ENCODE data around the gene RPS10.
A peak's percentile ranks its signal among the peaks of the same experiment; 100 is the strongest.
"Not testable (repeated sequence)": the region's sequence is repeated elsewhere in the genome, so short reads cannot be mapped to it uniquely, and the experiment has no call there.

The RPS10 gene

DNA sequence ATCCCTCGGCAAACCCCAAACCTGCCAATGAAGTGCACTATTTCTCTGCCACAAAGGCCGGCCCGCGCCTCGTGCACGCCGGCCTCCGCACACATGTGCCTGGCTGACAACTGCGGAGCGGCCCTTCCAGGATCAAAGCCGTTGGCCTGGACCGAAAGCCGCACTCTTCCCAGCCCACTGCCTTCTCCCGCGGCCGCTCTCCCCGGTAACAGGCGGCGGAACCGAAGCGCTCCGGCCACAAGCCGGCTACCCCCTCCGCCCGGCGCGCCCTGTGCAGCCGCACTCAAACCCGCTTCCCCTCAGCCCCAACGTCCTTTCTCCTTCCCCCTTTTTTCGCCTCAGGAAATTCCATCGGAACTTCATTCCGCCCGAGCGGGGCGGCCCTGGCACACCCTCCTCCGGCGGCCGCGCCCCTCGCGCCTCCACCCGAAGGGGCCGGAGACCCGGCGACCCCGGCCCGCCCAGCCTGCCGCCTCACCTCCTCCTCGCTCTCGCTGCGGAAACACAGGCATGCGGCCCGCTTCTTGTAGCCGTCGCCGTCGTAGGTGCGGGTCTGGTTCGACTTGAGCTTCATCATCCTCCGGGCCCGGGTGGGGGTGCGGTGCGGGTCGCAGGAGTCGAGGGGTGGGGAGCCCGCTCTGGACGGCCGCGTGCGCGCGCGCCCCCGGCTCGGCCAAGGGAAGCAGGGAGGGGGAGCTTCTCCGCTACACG is 33.9 kb downstream of the RPS10 start:
- peak; percentile 64 for DNase-seq

DNA sequence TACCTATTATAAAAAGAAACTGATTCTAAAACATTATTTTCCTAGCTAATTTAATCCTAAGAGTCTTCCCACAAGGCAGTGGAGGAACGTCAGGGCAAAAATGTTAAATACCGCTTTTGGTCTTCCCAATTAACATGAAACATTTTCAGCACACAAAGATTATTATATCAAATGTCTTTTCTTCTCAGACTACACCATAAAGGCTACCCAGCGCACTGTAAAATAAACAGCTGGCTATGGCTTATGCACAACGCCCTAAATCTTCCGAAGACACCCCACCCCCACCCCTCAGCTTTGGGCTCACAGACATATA is 34.4 kb downstream of the RPS10 start:
- DNase-seq = no peak

DNA sequence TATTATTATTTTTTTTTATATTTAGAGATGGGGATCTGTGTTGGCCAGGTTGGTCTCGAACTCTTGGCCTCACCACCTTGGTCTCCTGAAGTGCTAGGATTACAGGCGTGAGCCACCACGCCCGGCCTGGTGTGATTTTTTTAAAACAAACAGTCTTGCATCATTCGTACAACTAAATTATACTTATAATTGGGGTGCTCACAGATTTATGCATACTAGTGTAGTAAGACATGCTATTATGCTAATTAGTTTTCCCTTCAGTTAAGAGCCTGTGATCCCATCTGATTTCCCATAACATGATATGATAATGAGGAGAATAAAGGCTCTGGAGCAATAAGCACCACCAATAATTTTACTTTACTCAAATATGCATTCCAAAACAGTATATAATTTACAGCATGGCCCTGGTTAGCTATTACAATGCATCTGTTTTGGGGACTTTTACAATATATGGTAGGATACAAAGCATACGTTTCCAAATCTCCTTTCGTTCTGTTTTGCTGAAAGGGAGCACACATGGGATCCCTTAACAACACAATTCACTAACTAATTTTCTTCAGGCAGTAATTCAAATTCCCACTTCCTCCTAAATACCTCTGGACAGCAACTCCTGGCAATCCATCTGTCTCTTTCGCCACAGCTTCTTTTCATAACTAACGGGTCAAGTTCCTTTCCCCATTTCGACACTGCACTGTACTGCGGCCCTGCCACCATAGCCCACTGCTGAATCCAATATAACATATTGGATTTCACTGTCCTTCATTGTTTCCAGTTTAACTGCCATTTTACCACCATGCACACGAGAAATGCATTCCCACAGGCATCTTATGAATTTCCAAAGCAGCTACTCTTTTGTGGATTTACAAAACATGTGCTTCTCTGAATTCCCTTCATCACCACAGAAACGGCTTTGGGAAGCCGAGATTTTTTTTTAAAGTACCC is 35.1 kb downstream of the RPS10 start:
- DNase-seq = no peak

DNA sequence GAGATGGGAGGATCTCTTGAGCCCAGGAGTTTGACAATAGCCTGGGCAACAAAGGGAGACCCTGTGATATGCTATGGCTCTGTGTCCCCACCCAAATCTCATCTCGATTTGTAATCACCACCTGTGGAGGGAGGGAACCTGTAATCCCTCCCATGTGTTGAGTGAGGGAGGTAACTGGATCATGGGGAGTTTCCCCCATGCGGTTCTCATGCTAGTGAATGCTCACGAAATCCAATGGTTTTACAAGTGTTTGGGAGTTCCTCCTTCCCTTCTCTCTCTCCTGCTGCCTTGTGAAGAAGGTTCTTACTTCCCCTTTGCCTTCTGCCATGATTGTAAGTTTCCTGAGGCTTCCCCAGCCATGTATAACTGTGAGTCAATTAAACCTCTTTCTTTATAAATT is 36.8 kb downstream of the RPS10 start:
- DNase-seq = no peak

DNA sequence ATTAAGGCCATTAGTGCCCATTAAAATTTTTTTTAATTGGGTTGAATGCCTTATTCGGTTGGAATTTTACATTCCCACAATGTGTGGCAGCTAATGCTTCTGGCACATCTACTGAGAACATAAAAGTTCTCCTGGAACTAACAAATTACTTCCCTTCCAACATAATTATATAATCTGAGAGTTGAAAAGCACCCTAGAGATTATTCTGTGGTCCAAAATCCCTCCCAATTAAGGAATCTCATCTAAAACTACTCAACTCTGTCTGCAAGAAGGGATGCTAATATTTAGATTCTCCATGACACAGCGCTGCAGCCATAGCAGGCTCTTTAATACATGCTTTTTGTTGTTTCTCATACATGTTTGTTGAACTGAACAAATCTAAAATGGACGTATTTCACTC is 37.4 kb downstream of the RPS10 start:
- DNase-seq = no peak

DNA sequence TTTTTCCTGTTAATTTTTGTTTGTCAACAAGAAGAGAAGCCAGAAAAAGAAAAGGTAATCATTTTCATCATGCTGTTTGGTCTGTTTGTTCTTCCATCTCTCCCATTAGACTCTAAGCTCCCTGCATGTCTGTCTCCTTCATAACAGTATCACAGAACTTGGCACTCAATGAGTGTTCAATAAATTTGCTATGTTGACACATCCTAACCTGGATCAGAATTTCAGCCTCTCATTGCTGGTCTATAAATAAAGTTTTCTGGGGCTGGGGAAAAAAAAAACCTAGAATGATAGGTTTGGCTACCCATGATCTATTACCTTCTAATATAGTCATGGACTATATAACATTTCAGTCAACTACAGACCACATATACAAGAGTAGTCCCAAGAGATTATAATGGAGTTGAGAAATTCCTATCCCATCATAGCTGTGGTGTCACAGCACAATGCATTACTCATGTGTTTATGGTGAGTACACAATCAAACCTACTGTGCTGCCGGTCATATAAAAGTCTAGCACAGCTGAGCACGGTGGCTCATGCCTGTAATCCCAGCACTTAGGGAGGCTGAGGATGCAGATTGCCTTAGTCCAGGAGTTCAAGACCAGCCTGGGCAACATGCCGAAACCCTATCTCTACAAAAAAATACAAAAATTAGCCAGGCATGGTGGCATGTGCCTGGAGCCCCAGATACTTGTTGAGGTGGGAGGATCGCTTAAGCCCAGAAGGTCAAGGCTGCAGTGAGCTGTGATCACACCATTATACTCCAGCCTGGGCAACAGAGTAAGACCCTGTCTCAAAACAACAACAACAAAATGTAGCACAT is 39.3 kb downstream of the RPS10 start:
- DNase-seq = no peak

DNA sequence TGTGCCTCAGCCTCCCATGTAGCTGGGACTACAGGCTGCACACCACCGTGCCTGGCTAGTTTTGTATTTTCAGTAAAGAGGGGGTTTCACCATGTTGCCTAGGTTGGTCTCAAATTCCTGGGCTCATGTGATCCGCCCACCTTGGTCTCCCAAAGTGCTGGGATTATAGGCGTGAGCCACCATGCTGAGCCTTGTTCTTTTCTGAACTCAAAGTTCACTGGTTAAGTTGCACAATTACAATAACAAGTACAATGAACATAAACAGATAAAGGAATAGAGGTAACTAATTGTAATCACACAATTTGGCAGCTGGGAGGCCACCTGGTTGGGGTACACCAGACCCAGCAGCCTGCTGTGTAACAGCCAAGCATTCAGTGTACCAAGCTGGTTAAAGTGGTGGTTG is 40.1 kb downstream of the RPS10 start:
- DNase-seq = no peak

DNA sequence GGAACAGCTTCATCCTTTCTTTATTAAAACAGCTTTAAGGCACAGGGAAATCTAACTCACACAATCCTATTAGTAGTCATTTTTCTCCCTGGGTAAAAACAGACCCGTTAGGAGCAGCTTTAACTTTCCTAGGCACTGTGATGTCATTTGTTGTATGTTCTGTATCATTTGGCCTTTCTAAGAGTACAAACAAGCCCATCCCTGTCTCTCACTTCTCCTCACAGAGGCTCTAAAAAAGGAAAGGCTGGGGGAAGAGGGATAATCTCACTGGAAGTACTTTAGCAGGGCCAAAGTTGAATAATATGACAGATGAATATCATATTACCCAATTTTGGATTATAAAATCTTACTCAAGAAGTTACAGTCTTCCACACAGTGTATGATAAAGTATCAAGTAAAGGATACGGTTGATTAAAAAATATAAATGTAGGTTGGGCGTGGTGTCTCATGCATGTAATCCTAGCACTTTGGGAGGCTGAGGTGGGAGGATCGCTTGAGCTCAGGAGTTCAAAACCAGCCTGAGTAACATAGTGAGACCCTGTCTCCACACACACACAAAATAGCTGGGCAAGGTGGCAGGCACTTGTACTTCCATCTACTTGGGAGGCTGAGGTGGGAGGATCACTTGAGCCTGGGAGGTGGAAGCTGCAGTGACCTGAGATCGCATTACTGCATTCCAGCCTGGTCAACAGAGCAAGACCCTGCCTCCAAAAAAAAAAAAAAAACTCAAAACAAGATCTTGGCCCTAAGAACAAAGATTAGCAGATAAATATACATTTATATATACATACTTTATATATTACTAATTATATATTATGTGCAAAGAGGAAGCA is 41.3 kb downstream of the RPS10 start:
- no peak for DNase-seq

DNA sequence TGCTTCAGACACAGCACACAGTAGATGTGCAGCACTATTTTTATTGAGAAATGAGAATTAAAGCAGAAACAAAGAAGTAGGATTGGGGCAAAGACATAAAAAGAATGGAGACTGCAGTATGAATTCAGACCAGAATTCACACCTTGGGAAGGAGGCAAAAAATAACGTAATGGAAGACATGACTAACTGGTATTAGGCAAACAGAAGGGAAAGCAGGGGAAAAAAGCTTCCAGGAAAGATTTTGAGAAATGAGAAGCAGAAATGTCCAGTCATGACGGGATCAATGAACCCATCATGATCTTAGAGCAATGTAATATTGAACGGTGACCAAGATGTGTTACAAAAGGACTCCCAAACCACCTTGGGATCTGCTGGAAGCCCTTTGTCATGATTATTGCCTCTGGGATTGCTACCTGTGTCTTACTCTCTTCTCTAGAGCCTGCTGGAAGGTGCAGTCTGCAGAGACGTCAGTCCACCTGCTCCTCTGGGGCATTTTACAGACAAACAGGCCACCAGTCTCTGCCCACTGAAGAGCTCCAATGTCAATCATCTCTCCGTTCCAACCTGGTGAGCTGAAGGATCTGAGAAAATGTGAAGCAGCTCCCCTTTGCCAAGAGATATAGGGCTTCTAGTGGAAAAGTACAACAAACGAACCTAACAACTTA is 42.1 kb downstream of the RPS10 start:
- DNase-seq = no peak

DNA sequence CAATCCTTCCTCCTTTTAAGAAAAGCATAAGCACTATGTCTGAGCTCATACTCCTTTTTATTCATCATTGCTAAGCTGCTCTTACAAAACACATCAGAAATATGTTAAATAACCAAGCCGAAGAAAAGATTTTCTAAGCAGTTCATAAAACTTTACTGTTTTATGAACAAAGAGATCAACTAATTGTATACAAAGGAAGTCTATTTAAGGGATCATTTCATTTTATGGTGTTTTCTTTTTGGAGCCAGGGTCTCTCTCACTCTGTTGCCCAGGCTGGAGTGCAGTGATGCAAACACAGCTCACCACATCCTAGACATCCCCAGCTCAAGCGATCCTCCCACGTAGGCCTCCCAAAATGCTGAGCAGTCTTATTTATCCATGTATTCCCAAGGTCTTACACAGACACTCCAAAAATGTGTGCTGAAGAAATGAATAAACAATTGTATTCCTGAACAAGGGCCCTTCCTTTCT is 42.7 kb downstream of the RPS10 start:
- DNase-seq = no peak

DNA sequence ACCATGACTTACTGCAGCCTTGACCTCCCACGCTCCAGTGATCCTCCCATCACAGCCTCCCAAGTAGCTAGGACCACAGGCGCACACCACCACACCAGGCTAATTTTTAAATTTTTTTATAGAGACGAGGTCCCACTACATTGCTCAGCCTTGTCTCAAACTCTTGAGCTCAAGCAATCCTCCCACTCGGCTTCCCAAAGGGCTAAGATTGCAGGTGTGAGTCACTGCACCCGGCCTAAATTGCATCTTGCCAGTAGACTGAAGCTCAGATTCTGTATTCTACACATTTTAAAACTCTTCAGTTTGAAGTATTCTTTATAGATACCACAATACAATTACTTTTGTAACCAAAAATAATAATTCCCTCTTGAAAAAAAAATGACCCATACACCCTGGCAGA is 44.8 kb downstream of the RPS10 start:
- no peak for DNase-seq

DNA sequence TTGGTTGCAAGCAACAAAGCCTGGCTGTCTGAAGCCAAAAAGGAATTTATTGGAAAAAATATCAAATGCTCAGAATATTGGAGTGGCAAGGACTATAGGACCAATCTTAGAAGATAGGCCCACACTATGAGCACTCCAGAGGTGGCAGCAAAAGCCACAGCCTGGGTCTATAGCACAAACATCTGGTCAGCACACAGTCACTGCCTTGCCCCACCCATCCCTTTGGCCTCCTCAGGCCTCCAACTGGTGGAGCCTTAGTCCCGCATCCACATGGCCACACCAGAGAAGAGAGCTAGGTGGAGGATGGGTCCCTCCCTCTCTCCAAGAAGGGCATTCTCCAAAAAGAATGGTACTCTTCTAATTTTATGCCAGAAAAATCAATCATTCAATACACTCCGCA is 47.4 kb downstream of the RPS10 start:
- DNase-seq = no peak

DNA sequence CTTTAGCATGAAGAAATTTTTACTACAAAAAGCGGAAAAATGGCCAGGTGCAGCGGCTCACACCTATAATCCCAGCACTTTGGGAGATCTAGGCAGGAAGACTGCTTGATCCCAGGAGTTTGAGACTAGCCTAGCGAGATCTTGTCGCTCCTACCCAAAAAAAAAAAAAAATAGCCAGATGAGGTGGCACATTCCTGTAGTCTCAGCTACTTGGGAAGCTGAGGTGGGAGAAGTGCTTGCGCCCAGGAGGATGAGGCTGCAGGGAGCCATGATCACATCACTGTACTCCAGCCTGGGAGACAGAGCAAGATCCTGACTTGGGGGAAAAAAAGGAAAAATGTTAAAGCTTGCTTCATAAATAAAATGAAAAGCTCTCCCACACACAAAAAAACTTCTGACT is 47.9 kb downstream of the RPS10 start:
- DNase-seq = no peak

DNA sequence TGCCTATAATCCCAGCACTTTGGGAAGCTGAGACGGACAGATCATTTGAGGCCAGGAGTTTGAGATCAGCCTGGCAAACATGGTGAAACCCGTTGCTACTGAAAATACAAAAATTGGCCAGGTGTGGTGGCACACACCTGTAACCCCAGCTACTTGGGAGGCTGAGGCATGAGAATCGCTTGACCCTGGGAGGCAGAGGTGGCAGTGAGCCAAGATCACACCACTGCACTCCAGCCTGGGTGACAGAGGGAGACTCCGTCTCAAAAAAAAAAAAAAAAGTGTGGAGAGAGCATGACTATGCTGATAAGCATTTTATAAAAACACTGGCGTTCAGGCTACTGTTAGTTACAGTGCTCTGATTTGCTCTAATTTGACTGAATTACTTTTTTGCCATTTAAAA is 48.3 kb downstream of the RPS10 start:
- DNase-seq = not testable (repeated sequence)

DNA sequence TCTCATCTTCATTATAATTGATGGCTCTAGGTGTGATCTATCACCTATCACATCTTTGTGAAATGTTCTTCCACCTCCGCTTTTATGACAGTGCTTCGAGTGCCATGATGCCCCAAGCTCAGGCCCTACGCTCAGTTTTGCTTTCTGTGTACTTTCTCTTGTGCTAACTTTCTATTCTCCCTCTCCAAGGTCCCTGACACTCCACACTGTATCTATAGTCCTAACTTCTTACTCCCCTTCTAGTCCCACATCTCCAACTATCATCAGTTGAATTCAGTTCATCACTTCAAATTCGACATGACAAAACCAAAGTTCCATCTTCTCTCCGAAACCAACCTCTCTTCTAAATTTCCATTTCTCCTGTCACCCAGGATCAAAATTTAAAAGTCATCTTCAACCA is 50.0 kb downstream of the RPS10 start:
- DNase-seq = no peak

DNA sequence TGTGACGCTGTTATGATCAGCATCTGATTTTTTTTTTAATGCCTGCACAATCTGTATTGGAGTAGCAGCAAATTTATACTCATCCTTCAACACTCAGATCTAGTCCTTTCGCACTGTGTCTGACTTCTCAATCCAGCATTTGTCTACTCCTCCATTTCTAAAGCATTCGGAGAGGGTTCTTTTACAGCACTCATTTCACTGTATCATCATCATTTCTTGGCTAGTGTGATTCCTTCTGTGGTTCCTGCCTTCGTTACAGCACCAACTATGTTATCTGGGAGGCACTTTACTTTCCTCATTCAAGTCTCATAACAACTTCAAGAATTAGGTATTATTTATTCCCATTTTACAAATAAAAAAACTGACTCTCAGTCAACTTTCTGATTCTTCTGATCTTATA is 51.4 kb downstream of the RPS10 start:
- DNase-seq = no peak

DNA sequence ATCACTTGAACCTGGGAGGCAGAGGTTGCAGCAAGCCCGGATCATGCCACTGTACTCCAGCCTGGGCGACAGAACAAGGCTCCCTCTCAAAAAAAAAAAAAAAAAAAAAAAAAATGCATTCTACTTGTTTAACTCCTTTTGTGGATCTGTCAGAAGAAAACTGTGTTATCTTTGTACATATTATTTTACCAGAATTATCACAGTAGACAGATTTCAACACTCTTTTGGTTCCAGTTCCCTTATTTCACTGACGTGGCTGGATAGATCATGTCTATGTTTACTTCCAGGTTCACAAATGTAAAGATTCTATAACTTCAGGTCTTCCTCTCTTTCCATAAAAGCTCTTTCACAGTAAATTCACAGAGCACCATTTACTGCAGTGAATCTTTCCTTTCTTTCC is 51.8 kb downstream of the RPS10 start:
- DNase-seq = no peak

DNA sequence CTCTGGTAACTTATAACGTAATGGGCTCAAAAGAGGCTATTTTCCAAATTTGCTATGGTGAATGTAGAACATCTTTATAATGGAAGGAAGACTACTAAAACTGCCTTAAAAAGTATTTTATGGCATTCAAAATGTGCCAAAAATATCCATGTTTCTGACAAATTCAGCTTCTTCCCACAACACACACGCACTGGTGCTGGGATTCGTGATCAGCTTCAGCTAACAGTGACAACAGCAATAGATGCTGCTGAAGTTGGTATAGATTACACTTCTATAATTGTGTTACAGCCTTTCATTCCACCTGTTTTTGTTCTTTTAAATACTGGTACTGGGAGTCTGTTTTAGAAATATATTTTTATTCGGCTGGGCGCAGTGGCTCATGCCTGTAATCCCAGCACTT is 52.4 kb downstream of the RPS10 start:
- DNase-seq = no peak

DNA sequence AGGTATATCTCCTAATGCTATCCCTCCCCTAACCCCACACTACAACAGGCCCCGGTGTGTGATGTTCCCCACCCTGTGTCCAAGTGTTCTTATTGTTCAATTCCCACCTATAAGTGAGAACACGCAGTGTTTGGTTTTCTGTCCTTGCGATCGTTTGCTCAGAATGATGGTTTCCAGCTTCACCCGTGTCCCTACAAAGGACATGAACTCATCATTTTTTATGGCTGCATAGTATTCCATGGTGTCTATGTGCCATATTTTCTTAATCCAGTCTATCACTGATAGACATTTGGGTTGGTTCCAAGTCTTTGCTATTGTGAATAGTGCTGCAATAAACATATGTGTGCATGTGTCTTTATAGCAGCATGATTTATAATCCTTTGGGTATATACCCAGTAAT is 54.0 kb downstream of the RPS10 start:
- DNase-seq = not testable (repeated sequence)

DNA sequence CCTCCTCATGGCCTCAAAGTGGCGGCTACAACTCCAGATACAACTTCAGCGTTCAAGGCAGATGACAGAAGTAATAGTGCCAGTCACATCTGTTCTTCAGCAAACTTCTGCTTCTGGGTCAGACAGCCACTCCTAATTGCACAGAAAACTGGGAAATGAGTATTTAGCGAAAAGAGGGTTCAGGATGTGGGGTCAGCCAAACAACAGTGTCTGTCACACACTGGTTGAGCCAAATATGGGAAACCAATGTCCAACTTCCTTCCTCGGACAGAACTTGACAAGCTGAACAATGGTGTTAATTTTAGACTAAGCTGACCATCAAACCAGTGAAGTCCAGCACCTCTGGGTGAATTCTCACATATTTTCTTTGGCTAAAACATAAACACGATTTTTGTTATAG is 55.5 kb downstream of the RPS10 start:
- DNase-seq = no peak

DNA sequence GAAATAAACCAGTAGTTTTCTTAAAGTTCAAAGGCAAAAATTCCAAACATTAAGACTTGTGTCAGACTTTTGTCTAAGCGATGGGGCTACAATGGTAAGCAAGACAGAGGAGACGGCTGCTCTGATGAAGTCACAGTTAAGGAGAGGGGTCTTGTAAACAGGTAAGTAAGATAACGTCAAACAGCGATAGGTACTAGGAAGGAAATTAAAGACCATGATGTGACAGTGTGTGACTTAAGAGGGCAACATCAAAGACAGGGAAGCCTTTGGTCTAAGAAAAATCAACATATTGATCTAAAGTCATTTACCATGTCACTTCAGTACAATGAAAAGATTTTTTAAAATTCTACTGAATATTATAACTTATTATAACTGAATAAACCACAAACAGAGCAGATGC is 56.5 kb downstream of the RPS10 start:
- no peak for DNase-seq
